ENCODE measurements around the gene KLHL7. TPM values are rescaled to one million over a fixed set of nuclear protein-coding genes. Genes with fewer than 3 reads are reported as not detected.

Gene KLHL7
- total and polyA plus RNA-seq, 9 of the 15 experiments (the other 6 are each of a cell fraction or from before 2014, with no cell fraction given): 4.2 to 63.1 (median 32.3) TPM

GRCh38 chr7:23061327-23061726 lies 44.3 kb upstream of the KLHL7 start (continued):
- TF ChIP-seq ZNF146 (CRISPR knock-in tag; IDR thresholded peaks at IDR 0.05; ENCODE audit: unreplicated experiment) (peak; percentile 86), ZNF584 (CRISPR knock-in tag; IDR thresholded peaks at IDR 0.05; ENCODE audit: low read depth) (no peak)

GRCh38 chr7:23062452-23062851 lies 43.1 kb upstream of the KLHL7 start:
- H3K4me3 ChIP-seq: no peak overlapping the region
- no peaks in the 10 kb centered on the region for H4K20me1 ChIP-seq (replicated peaks; ENCODE audit: control insufficient read depth, insufficient read depth, low read length)
- H3K9me1 ChIP-seq (ENCODE audit: control insufficient read depth, insufficient read depth, low read length): no peaks in the 10 kb centered on the region
- no peaks in the 10 kb centered on the region for H3K27me3 ChIP-seq (ENCODE audit: control insufficient read depth in 2 of 2, insufficient read depth in 2 of 2, low read length in 2 of 2)
- FAIRE-seq (peak; percentile 66), ATAC-seq (peak; percentile 91), DNase-seq (ENCODE audit: extremely low read depth in 1 of 4, low spot score in 3 of 4) (peak; percentile 40 to 82 (median 60))
- H3K36me3 ChIP-seq (ENCODE audit: control insufficient read depth, insufficient read depth, low read length): no peaks in the 10 kb centered on the region
- H3K9me3 ChIP-seq (replicated peaks; ENCODE audit: control insufficient read depth, insufficient read depth, low read depth, low read length): no peaks in the 10 kb centered on the region
- no peaks in the 10 kb centered on the region for H3K79me2 ChIP-seq (ENCODE audit: control insufficient read depth, insufficient read depth, low read length)
- no peak overlapping the region; a peak in 1 of 4 replicates for H3K9ac ChIP-seq (ENCODE audit: insufficient read depth in 1 of 2, low read depth in 2 of 2, low read length in 2 of 2)
- ChIA-PET CTCF (ENCODE audit: low intra/inter-chr PET ratio) (interaction anchor here (1.2 kb wide), 1 partner anchor 503 kb away, joined by 4 read pairs; no protein-coding TSS in a partner anchor), POLR2A (interaction anchor here (0.6 to 1.3 kb wide), 2 partner anchors 207 to 417 kb away, joined by 3 read pairs; no protein-coding TSS in a partner anchor)
- 12% methylated on average over 7 of the region's 7 CpGs for WGBS (ENCODE audit: insufficient coverage, low coverage, missing lambda C conversion rate)
- in situ Hi-C loops (cut with MboI) (no loop called here), intact Hi-C loops (cut with micrococcal nuclease) (no loop called here)
- no TSS peak for BruUV-seq (replicated peaks)
- H2AFZ ChIP-seq (ENCODE audit: low read depth, low read length): peak overlapping the region; percentile 64
- H3K4me2 ChIP-seq (ENCODE audit: insufficient read depth, low read length): peak overlapping the region; percentile 35; the same call in 1 of the 2 replicates
- 0 out of 3 replicates have a peak overlapping the region, but pooled peaks have one; percentile 5 for H3K27ac ChIP-seq (ENCODE audit: extremely low read depth, low read depth, low read length)
- H3K4me1 ChIP-seq (replicated peaks in 1 of 2; ENCODE audit: control insufficient read depth in 2 of 2, insufficient read depth in 2 of 2, low read length in 2 of 2): peaks cover 5 to 7% of the 10 kb centered on the region in 2 experiments
- TF ChIP-seq SMARCE1 (IDR thresholded peaks at IDR 0.05): peak; percentile 83
- no peak for TF ChIP-seq RBM22 (IDR thresholded peaks at IDR 0.05; ENCODE audit: low read depth, low read length, poor library complexity, severe bottlenecking)
- TF ChIP-seq ZNF311 (CRISPR knock-in tag; IDR thresholded peaks at IDR 0.05): no peak
- peak; percentile 63; the same call in 1 of the 2 replicates for TF ChIP-seq EHMT2 (IDR thresholded peaks at IDR 0.05)
- no peak for TF ChIP-seq FOXJ3 (CRISPR knock-in tag; IDR thresholded peaks at IDR 0.05)
- TF ChIP-seq MAFG (tag; conservative IDR thresholded peaks at IDR 0.05): peak; percentile 94
- no peak for TF ChIP-seq ZNF12 (CRISPR knock-in tag; IDR thresholded peaks at IDR 0.05)
- TF ChIP-seq ZBTB9 (CRISPR knock-in tag; IDR thresholded peaks at IDR 0.05): no peak
- TF ChIP-seq C11orf30 (IDR thresholded peaks at IDR 0.05; ENCODE audit: low read depth): peak; percentile 92
- no peak for TF ChIP-seq SMARCB1 (IDR thresholded peaks at IDR 0.05; ENCODE audit: insufficient read length, low read depth)
- TF ChIP-seq ZNF316 (IDR thresholded peaks at IDR 0.05): peak; percentile 94
- TF ChIP-seq EP300 (IDR thresholded peaks at IDR 0.05; ENCODE audit: low read length): 0 out of 2 replicates have a peak, but pooled peaks have one; percentile 21
- peak; percentile 57; the same call in 1 of the 2 replicates for TF ChIP-seq JUN (IDR thresholded peaks at IDR 0.05; ENCODE audit: borderline replicate concordance, low read depth, low read length)
- no peak for TF ChIP-seq JUN (CRISPR knock-in tag; IDR thresholded peaks at IDR 0.05; ENCODE audit: borderline replicate concordance)
- TF ChIP-seq ETV6 (IDR thresholded peaks at IDR 0.05; ENCODE audit: borderline replicate concordance in 1 of 2, low read depth in 2 of 2, low read length in 1 of 2): no peak
- no peak for TF ChIP-seq ETV6 (CRISPR knock-in tag; IDR thresholded peaks at IDR 0.05; ENCODE audit: borderline replicate concordance)
- peak; percentile 86 for TF ChIP-seq DPF2 (IDR thresholded peaks at IDR 0.05)
- peak; percentile 20 for TF ChIP-seq MEIS2 (IDR thresholded peaks at IDR 0.05; ENCODE audit: partially characterized antibody)
- no peak for TF ChIP-seq TEAD1 (CRISPR knock-in tag; IDR thresholded peaks at IDR 0.05)
- no peak for TF ChIP-seq XRCC5 (IDR thresholded peaks at IDR 0.05; ENCODE audit: low read depth, low read length)
- TF ChIP-seq MAZ (CRISPR knock-in tag; conservative IDR thresholded peaks at IDR 0.05 in 1 of 2, IDR thresholded peaks at IDR 0.05 in 1 of 2): 0 out of 4 replicates have a peak, but pooled peaks of 1 of the 2 experiments have one; percentile 23

All from K562 (cell line).